Neural cell (in vitro differentiated cells): Measurements from ENCODE around the gene CDK6. TPM values are rescaled to one million over a fixed set of nuclear protein-coding genes. Genes with fewer than 3 reads are reported as not detected.

Experiments used
- H2AFZ ChIP-seq: fragments of 200-600, 300-800 bp; sonication (generic), shearing (Covaris generic); 2 replicates; pipeline ENCODE4 v1.6.0; 2014; ENCODE audit warnings: low read depth, mild to moderate bottlenecking, antibody characterized with exemption, low read length, moderate library complexity
- H3F3A ChIP-seq: fragments of 200-600 bp; shearing (Covaris generic); 2 replicates; pipeline ENCODE4 v1.6.1; 2016; ENCODE audit warnings: mild to moderate bottlenecking, moderate library complexity, mixed read lengths, antibody characterized with exemption, low read length; ENCODE audit not compliant: insufficient read depth, poor library complexity, severe bottlenecking
- H3K27ac ChIP-seq: fragments of 200-600, 300-800 bp; sonication (generic), shearing (Covaris generic); 2 replicates; pipeline ENCODE4 v1.5.1; 2014; ENCODE audit warnings: mild to moderate bottlenecking, low read length, moderate library complexity
- H3K27me3 ChIP-seq: fragments of 300-800, 200-600 bp; sonication (generic), shearing (Covaris generic); 2 replicates; pipeline ENCODE4 v1.6.0; 2014; ENCODE audit warnings: mild to moderate bottlenecking, low read depth, low read length, moderate library complexity; ENCODE audit not compliant: insufficient read depth
- H3K36me3 ChIP-seq: fragments of 300-800, 200-600 bp; sonication (generic), shearing (Covaris generic); 2 replicates; pipeline ENCODE4 v1.5.1; 2014; ENCODE audit warnings: mild to moderate bottlenecking, antibody characterized with exemption, low read length, moderate library complexity; ENCODE audit not compliant: insufficient read depth
- H3K4me2 ChIP-seq: fragments of 300-800, 200-600 bp; sonication (generic), shearing (Covaris generic); 2 replicates; pipeline ENCODE4 v1.6.0; 2014; ENCODE audit warnings: mild to moderate bottlenecking, low read length
- H3K4me3 ChIP-seq: fragments of 300-800, 200-600 bp; sonication (generic), shearing (Covaris generic); 2 replicates; pipeline ENCODE4 v1.5.1; 2014; ENCODE audit warnings: mild to moderate bottlenecking, low read length, moderate library complexity
- H3K79me2 ChIP-seq: fragments of 200-600 bp; shearing (Covaris generic); replicated peaks from 2 replicates; pipeline ENCODE4 v1.6.0; 2014; ENCODE audit warnings: mild to moderate bottlenecking, low read length, moderate library complexity; ENCODE audit not compliant: insufficient read depth
- H3K9ac ChIP-seq: fragments of 300-800, 200-600 bp; sonication (generic), shearing (Covaris generic); 2 replicates; pipeline ENCODE4 v1.6.1; 2016; ENCODE audit warnings: mild to moderate bottlenecking, low read length, mixed read lengths
- H3K9me2 ChIP-seq: fragments of 200-600 bp; shearing (Covaris generic); 2 replicates; pipeline ENCODE4 v1.6.1; 2016; ENCODE audit warnings: mild to moderate bottlenecking, low read length, mixed read lengths; ENCODE audit not compliant: insufficient read depth
- H3K9me3 ChIP-seq: fragments of 200-600, 300-800 bp; sonication (generic), shearing (Covaris generic); 2 replicates; pipeline ENCODE4 v1.6.1; 2016; ENCODE audit warnings: mild to moderate bottlenecking, mixed run types, low read length, moderate library complexity, mixed read lengths
- H4K20me1 ChIP-seq: fragments of 200-600 bp; shearing (Covaris generic); 2 replicates; pipeline ENCODE4 v1.6.1; 2016; ENCODE audit warnings: mild to moderate bottlenecking, mixed run types; ENCODE audit not compliant: insufficient read depth
- CTCF ChIP-seq: fragments of 450-650 bp; IDR thresholded peaks from 2 replicates; pipeline ENCODE4 v1.5.1; 2014; ENCODE audit warnings: antibody characterized with exemption, mild to moderate bottlenecking, moderate library complexity; ENCODE audit not compliant: poor library complexity, severe bottlenecking
- EP300 ChIP-seq: fragments of 450-650 bp; conservative IDR thresholded peaks from 2 replicates; pipeline ENCODE4 v1.6.1; 2014; ENCODE audit warnings: antibody characterized with exemption, mild to moderate bottlenecking, moderate library complexity; ENCODE audit not compliant: poor library complexity, severe bottlenecking
- EZH2 ChIP-seq: fragments of 200-600, 300-800 bp; shearing (Covaris generic), sonication (generic); IDR thresholded peaks from 2 replicates; pipeline ENCODE4 v1.6.1; 2014; ENCODE audit warnings: antibody characterized with exemption, low read length, borderline replicate concordance, mild to moderate bottlenecking; ENCODE audit not compliant: insufficient read depth, poor library complexity, severe bottlenecking
- MXI1 ChIP-seq: fragments of 450-650 bp; conservative IDR thresholded peaks from 2 replicates; pipeline ENCODE4 v1.6.1; 2014; ENCODE audit warnings: antibody characterized with exemption, mild to moderate bottlenecking; ENCODE audit not compliant: poor library complexity, severe bottlenecking
- POLR2AphosphoS5 ChIP-seq: IDR thresholded peaks from 2 replicates; pipeline ENCODE4 v1.6.1; 2012
- RAD21 ChIP-seq: fragments of 450-650 bp; conservative IDR thresholded peaks from 2 replicates; pipeline ENCODE4 v1.6.1; 2014; ENCODE audit warnings: antibody characterized with exemption, mild to moderate bottlenecking, moderate library complexity
- REST ChIP-seq: IDR thresholded peaks from 2 replicates; pipeline ENCODE4 v1.6.1; 2012; ENCODE audit warnings: borderline replicate concordance
- SMC3 ChIP-seq: fragments of 450-650 bp; conservative IDR thresholded peaks from 2 replicates; pipeline ENCODE4 v1.6.1; 2014; ENCODE audit warnings: antibody characterized with exemption, mild to moderate bottlenecking, moderate library complexity; ENCODE audit not compliant: poor library complexity
- TAF1 ChIP-seq: IDR thresholded peaks from 2 replicates; pipeline ENCODE4 v1.6.1; 2012; ENCODE audit warnings: low read depth
- polyA plus RNA-seq: library from polyadenylated mRNA; depleted of rRNA; stranded (reverse); fragments of >200 nt; gene quantifications from 2 replicates; pipeline ENCODE4 v1.2.3, GENCODE V29; 2014

Gene CDK6
- polyA plus RNA-seq, 1 donor from 2014 or later = 4.1 TPM

DNA sequence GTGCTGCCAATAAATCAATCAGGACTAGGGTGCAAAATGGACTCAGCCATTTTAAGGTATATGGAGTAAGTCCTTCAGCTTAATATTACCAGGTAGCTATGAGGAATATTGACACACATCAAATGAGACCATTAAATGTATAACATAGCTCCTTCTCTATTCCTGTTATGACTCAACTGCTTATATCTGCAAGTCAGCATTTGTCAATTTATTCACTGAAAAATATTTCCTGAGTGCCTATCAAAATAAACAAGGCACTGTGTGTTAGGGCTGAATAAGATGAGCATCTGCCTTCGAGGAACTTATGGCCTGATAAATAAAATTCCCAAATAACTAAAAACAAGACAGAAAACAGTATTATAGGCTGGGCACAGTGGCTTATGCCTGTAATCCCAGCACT lies 113.8 kb downstream of the CDK6 start:
- H3K36me3 ChIP-seq = no peaks in the 10 kb centered on the region
- no peak overlapping the region for H3K4me2 ChIP-seq
- H3K27ac ChIP-seq = no peak overlapping the region
- no peaks in the 10 kb centered on the region for H4K20me1 ChIP-seq
- no peak overlapping the region for H3K9ac ChIP-seq
- no peak for TF ChIP-seq TAF1
- no peak for TF ChIP-seq RAD21
- no peak for TF ChIP-seq CTCF
- no peak for TF ChIP-seq REST
- TF ChIP-seq EP300 = no peak
- TF ChIP-seq SMC3 = no peak
- no peak for TF ChIP-seq EZH2
- TF ChIP-seq MXI1 = no peak
- no peak for TF ChIP-seq POLR2AphosphoS5
- H3K27me3 ChIP-seq = no peaks in the 10 kb centered on the region
- H3K9me2 ChIP-seq = no peaks in the 10 kb centered on the region
- H3K4me3 ChIP-seq = no peak overlapping the region
- no peaks in the 10 kb centered on the region for H3F3A ChIP-seq
- no peaks in the 10 kb centered on the region for H3K9me3 ChIP-seq
- H3K79me2 ChIP-seq = no peaks in the 10 kb centered on the region
- H2AFZ ChIP-seq = no peak overlapping the region

DNA sequence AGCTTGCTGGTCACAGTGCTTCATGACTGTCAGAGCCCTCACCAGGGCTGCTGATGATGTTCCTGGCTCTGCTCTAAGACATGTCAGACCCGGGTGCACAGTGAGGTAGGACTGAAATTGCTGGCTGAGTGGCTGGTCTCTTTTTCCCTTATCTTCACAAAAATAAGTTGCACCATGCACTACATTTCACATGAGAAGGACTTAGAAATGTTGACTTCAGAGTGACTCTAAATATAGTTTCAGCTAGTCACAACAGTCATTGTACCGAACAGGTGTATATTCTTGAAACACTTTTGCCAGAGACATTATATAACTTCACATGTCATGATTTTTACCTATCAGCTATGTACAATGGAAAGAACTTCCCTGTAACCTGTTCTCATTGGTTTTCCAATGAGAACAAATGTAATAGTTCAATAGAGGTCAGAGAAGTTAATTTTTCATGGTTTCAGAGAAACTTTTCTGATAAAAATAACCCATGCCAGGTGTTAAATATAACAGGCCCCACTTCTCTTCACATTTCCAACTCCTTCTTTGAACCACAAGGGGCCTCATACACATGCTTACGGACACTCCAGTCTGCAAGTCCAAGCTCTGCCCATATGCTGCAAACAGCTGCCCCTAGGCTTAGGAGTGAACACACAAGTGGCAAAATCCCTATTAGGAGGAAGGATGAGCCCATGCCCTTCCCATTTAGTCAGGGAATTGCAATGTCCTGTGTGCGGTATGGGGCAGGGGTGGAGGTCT lies 115.6 kb downstream of the CDK6 start:
- Histone ChIP-seq H3K4me2 (no peak overlapping the region), H3K9me3 (no peaks in the 10 kb centered on the region), H3K36me3 (no peaks in the 10 kb centered on the region), H3F3A (no peaks in the 10 kb centered on the region), H3K9me2 (no peaks in the 10 kb centered on the region), H4K20me1 (no peaks in the 10 kb centered on the region), H2AFZ (no peak overlapping the region), H3K27me3 (no peaks in the 10 kb centered on the region), H3K4me3 (no peak overlapping the region), H3K27ac (no peak overlapping the region), H3K9ac (no peak overlapping the region), H3K79me2 (no peaks in the 10 kb centered on the region)
- TF ChIP-seq EZH2 (no peak), REST (no peak), MXI1 (no peak), TAF1 (no peak), POLR2AphosphoS5 (no peak), CTCF (no peak), RAD21 (no peak), SMC3 (no peak)
